OCI-LY7 (cell line): ENCODE data around the gene PPHLN1. TPM values are rescaled to one million over a fixed set of nuclear protein-coding genes. Genes with fewer than 3 reads are reported as not detected.
"Not testable (repeated sequence)": the region's sequence is repeated elsewhere in the genome, so short reads cannot be mapped to it uniquely, and the experiment has no call there.

ENCODE experiments used
- BruUV-seq: library from RNA; stranded (reverse); fragments of 400-500 nt; replicated peaks from 2 replicates; lab custom pipeline; 2021; lab: Mats Ljungman, UMichigan
- CTCF ChIA-PET: fragments of 300-600 bp; sonication (Branson Sonifier 250); formaldehyde crosslinking; loops from one replicate; lab custom pipeline; 2022; ENCODE audit warnings: antibody characterized with exemption; ENCODE audit not compliant: unreplicated experiment; lab: Charles Lee
- POLR2A ChIA-PET: fragments of 300-600 bp; sonication (Branson Sonifier 250); formaldehyde crosslinking; loops from one replicate; lab custom pipeline; 2022; ENCODE audit warnings: antibody characterized with exemption; lab: Charles Lee
- DNase-seq: peaks from one replicate; pipeline ENCODE4 v3.0.0-alpha.2; 2015; ENCODE audit warnings: low spot score
- H2AFZ ChIP-seq: fragments of 200-600 bp; sonication (generic), shearing (Covaris generic); 2 replicates; pipeline ENCODE4 v1.6.1; 2014; ENCODE audit warnings: mild to moderate bottlenecking, antibody characterized with exemption, low read length, moderate library complexity
- H3K27ac ChIP-seq: fragments of 200-600 bp; sonication (generic); 2 replicates; pipeline ENCODE4 v1.5.1; 2014; ENCODE audit warnings: mixed run types, low read depth, mild to moderate bottlenecking, moderate library complexity, low read length, inconsistent platforms; ENCODE audit not compliant: poor library complexity, severe bottlenecking
- H3K36me3 ChIP-seq: fragments of 200-600 bp; sonication (generic); 2 replicates; pipeline ENCODE4 v1.6.1; 2014; ENCODE audit warnings: mild to moderate bottlenecking, antibody characterized with exemption, low read length, moderate library complexity, mixed read lengths; ENCODE audit not compliant: insufficient read depth
- H3K4me1 ChIP-seq: fragments of 200-600 bp; sonication (generic); 2 replicates; pipeline ENCODE4 v1.5.1; 2014; ENCODE audit warnings: mild to moderate bottlenecking, low read length; ENCODE audit not compliant: insufficient read depth, poor library complexity, severe bottlenecking
- H3K4me2 ChIP-seq: fragments of 200-600 bp; sonication (generic); 2 replicates; pipeline ENCODE4 v1.6.1; 2014; ENCODE audit warnings: mild to moderate bottlenecking, low read length
- H3K4me3 ChIP-seq: fragments of 200-600 bp; sonication (generic); 2 replicates; pipeline ENCODE4 v1.5.1; 2014; ENCODE audit warnings: mild to moderate bottlenecking, low read depth, low read length; ENCODE audit not compliant: poor library complexity, severe bottlenecking
- H3K79me2 ChIP-seq: fragments of 200-600 bp; sonication (generic); 2 replicates; pipeline ENCODE4 v1.6.1; 2016; ENCODE audit warnings: low read depth, mild to moderate bottlenecking, low read length, moderate library complexity, mixed read lengths; ENCODE audit not compliant: insufficient read depth
- H3K9me2 ChIP-seq: fragments of 200-600 bp; sonication (generic); 2 replicates; pipeline ENCODE4 v1.6.1; 2016; ENCODE audit warnings: mild to moderate bottlenecking, low read length, mixed read lengths; ENCODE audit not compliant: insufficient read depth
- H3K9me3 ChIP-seq: fragments of 200-600 bp; sonication (generic); 2 replicates; pipeline ENCODE4 v1.6.1; 2014; ENCODE audit warnings: mild to moderate bottlenecking, mixed run types, low read length, mixed read lengths
- H4K20me1 ChIP-seq: fragments of 200-600 bp; sonication (generic); 2 replicates; pipeline ENCODE4 v1.6.1; 2014; ENCODE audit warnings: mild to moderate bottlenecking, antibody characterized with exemption, low read length, moderate library complexity, mixed read lengths; ENCODE audit not compliant: insufficient read depth
- EZH2phosphoT487 ChIP-seq: fragments of 200-600 bp; sonication (generic); IDR thresholded peaks from 2 replicates; pipeline ENCODE4 v1.6.1; 2018; ENCODE audit warnings: low read depth, borderline replicate concordance, mild to moderate bottlenecking, mixed run types, antibody characterized with exemption, low read length, moderate library complexity, mixed read lengths
- intact Hi-C: fragments of 100-400 bp; cut with micrococcal nuclease; formaldehyde crosslinking; loops from one replicate; pipeline ENCODE4 v1.10.0; 2022; ENCODE audit not compliant: unreplicated experiment
- total RNA-seq, 2 experiments: library from RNA; depleted of rRNA in 1 of 2; stranded (reverse); fragments of >200 nt in 1 of 2; shearing (Covaris generic) in 1 of 2; gene quantifications; 2 replicates each; pipeline ENCODE4 v1.2.3, GENCODE V29; 2014 to 2022
- TF ChIP-seq, protein P1 (sequence below): fragments of 200-600 bp; sonication (generic); conservative IDR thresholded peaks from 2 replicates; pipeline ENCODE4 v1.5.1; 2014; ENCODE audit warnings: mild to moderate bottlenecking, antibody characterized with exemption, low read length, moderate library complexity, mixed read lengths

The PPHLN1 gene
- total RNA-seq, 2 experiments from 2014 or later, result 95.3 to 97.6 TPM

DNA sequence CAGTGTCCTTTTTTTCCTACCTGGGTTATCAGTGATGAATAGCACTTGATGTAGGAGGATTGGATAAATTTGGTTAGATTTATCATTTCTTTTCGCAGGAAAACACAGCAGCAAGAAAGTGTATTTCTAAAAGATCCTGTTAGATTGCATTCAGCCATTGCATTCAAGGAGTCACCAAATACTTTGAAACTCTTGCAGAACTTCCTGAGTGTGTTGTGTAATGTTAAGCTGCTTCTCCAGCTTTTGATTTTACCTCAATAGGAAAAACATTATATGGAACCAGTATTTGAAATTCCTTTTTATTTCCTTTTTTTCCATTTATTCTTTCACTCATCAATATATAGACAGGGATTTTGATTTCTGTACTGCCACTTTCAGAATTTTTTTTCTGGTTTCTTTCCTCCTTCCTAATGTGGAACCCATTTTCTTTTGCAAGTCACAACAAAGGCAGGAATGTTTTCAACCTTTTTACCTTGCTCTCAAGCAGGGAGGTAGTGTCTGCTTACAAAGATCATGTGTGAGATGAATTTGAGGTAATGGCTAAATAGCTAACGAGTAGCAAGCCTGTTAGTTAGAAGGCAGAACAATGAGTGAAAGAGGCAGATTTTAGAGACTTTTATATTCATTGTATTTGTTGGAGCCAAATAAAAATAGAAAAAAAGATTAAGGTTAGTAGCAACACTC, 56.2 kb downstream of the PPHLN1 start:
- H3K4me1 ChIP-seq, result no peaks in the 10 kb centered on the region
- H3K4me2 ChIP-seq, result no peak overlapping the region
- no peaks in the 10 kb centered on the region for H4K20me1 ChIP-seq
- BruUV-seq, result no TSS peak
- TF ChIP-seq, protein P1, sequence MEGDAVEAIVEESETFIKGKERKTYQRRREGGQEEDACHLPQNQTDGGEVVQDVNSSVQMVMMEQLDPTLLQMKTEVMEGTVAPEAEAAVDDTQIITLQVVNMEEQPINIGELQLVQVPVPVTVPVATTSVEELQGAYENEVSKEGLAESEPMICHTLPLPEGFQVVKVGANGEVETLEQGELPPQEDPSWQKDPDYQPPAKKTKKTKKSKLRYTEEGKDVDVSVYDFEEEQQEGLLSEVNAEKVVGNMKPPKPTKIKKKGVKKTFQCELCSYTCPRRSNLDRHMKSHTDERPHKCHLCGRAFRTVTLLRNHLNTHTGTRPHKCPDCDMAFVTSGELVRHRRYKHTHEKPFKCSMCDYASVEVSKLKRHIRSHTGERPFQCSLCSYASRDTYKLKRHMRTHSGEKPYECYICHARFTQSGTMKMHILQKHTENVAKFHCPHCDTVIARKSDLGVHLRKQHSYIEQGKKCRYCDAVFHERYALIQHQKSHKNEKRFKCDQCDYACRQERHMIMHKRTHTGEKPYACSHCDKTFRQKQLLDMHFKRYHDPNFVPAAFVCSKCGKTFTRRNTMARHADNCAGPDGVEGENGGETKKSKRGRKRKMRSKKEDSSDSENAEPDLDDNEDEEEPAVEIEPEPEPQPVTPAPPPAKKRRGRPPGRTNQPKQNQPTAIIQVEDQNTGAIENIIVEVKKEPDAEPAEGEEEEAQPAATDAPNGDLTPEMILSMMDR, result no peak
- TF ChIP-seq EZH2phosphoT487, result no peak
- POLR2A ChIA-PET, result interaction anchor here (0.7 to 2.0 kb wide), 5 partner anchors 10 to 148 kb away, joined by 3 to 8 read pairs (median 4); no protein-coding TSS in a partner anchor
- no peaks in the 10 kb centered on the region for H3K79me2 ChIP-seq
- H2AFZ ChIP-seq, result no peak overlapping the region
- no peaks in the 10 kb centered on the region for H3K9me2 ChIP-seq
- CTCF ChIA-PET, result no interaction called here
- H3K9me3 ChIP-seq, result no peaks in the 10 kb centered on the region
- H3K27ac ChIP-seq, result no peak overlapping the region
- DNase-seq, result no peak
- no peak overlapping the region for H3K4me3 ChIP-seq
- intact Hi-C loops, result no loop called here
- peaks cover 54% of the 10 kb centered on the region for H3K36me3 ChIP-seq

DNA sequence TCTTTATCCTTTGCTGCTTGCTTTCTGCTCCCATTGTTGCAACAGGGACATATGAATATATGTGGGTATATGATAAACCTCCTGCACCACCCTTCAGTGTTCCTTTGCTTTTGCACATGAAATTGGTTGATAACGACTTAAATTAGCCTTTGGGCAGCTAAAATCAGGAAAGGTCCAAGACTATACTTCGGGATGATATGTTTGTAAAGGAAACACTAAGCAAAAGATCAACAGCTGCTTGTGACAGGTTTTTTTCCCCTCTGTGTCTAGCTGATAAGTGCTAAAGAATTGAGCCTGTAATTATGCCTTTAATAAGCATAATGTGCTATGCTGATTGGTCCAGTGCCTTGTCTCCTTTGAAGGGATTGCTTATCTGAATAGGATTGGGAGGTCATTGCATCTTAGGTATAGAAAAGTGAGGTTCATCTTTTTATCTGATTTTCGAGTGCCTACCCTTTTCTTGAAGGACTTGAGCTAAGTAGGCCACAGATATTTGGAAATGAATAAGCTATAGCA, 59.4 kb downstream of the PPHLN1 start:
- Histone ChIP-seq H3K36me3 (peaks cover 62% of the 10 kb centered on the region), H3K79me2 (no peaks in the 10 kb centered on the region), H3K4me2 (no peak overlapping the region), H3K4me3 (no peak overlapping the region), H3K27ac (no peak overlapping the region), H3K4me1 (no peaks in the 10 kb centered on the region), H3K9me2 (no peaks in the 10 kb centered on the region), H2AFZ (no peak overlapping the region), H4K20me1 (no peaks in the 10 kb centered on the region), H3K9me3 (no peaks in the 10 kb centered on the region)
- TF ChIP-seq, protein P1, result no peak
- TF ChIP-seq EZH2phosphoT487, result no peak
- POLR2A ChIA-PET, result interaction anchor here (1.0 kb wide), 1 partner anchor 18 kb away, joined by 3 read pairs; no protein-coding TSS in a partner anchor
- intact Hi-C loops, result no loop called here
- no peak for DNase-seq
- BruUV-seq, result no TSS peak
- CTCF ChIA-PET, result interaction anchor here (1.0 kb wide), 1 partner anchor 9 kb away, joined by 3 read pairs; no protein-coding TSS in a partner anchor

DNA sequence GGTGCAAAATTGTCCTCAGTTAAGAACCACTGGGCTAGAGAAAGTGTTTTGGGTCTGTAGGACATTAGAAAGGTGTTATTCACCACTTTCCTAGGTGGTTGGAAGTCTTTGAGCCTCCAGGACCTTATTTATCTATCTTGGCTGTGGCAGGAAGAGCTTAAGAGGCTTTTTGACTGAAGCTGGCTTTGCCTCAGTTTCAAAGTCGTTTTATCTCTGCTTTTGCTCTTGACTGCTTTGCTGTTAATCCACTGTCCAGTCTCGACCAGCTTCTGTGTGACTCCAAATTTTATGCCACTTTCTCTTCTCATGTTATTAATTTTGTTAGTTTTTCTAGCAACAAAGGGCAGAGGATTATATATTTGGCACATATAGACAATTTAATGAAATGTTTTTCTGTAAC, 60.3 kb downstream of the PPHLN1 start:
- BruUV-seq, result no TSS peak
- Histone ChIP-seq H3K27ac (no peak overlapping the region), H3K36me3 (peaks cover 71% of the 10 kb centered on the region), H3K4me1 (no peaks in the 10 kb centered on the region), H2AFZ (no peak overlapping the region), H3K4me2 (no peak overlapping the region), H3K9me2 (no peaks in the 10 kb centered on the region), H3K4me3 (no peak overlapping the region), H3K9me3 (no peaks in the 10 kb centered on the region), H3K79me2 (no peaks in the 10 kb centered on the region), H4K20me1 (no peaks in the 10 kb centered on the region)
- CTCF ChIA-PET, result interaction anchor here (1.0 kb wide), 1 partner anchor 10 kb away, joined by 3 read pairs; no protein-coding TSS in a partner anchor
- DNase-seq, result no peak
- TF ChIP-seq, protein P1, result no peak
- no peak for TF ChIP-seq EZH2phosphoT487
- intact Hi-C loops, result no loop called here
- POLR2A ChIA-PET, result interaction anchor here (1.0 kb wide), 2 partner anchors 11 to 17 kb away, joined by 3 read pairs; no protein-coding TSS in a partner anchor

DNA sequence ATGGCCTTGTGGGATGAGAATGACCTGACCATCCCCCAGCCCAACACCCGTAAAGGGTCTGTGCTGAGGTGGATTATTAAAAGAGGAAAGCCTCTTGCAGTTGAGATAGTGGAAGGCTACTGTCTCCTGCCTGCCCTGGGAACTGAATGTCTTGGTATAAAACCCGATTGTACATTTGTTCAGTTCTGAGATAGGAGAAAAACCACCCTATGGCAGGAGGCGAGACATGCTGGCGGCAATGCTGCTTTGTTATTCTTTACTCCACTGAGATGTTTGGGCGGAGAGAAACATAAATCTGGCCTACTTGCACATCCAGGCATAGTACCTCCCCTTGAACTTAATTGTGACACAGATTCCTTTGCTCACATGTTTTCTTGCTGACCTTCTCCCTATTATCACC, 62.1 kb downstream of the PPHLN1 start:
- DNase-seq, H3K9me2 ChIP-seq, H3K4me1 ChIP-seq, intact Hi-C loops, H3K79me2 ChIP-seq, BruUV-seq, H3K27ac ChIP-seq, POLR2A ChIA-PET, H3K4me3 ChIP-seq, H3K9me3 ChIP-seq, CTCF ChIA-PET, H3K4me2 ChIP-seq, H2AFZ ChIP-seq, H4K20me1 ChIP-seq: not testable (repeated sequence)
- peaks cover 59% of the 10 kb centered on the region for H3K36me3 ChIP-seq
